Hepatocyte (in vitro differentiated cells): ENCODE data around the gene RUNX1.

Experiments used
- CTCF ChIP-seq: fragments of 200-600 bp; sonication (generic); IDR thresholded peaks from 2 replicates; pipeline ENCODE4 v1.5.1; 2016; ENCODE audit warnings: antibody characterized with exemption, mild to moderate bottlenecking; ENCODE audit not compliant: poor library complexity
- EZH2phosphoT487 ChIP-seq: fragments of 200-600 bp; sonication (generic); IDR thresholded peaks from one replicate; pipeline ENCODE4 v1.6.1; 2018; ENCODE audit warnings: antibody characterized with exemption, mild to moderate bottlenecking, low read depth, moderate library complexity; ENCODE audit not compliant: unreplicated experiment, severe bottlenecking

DNA sequence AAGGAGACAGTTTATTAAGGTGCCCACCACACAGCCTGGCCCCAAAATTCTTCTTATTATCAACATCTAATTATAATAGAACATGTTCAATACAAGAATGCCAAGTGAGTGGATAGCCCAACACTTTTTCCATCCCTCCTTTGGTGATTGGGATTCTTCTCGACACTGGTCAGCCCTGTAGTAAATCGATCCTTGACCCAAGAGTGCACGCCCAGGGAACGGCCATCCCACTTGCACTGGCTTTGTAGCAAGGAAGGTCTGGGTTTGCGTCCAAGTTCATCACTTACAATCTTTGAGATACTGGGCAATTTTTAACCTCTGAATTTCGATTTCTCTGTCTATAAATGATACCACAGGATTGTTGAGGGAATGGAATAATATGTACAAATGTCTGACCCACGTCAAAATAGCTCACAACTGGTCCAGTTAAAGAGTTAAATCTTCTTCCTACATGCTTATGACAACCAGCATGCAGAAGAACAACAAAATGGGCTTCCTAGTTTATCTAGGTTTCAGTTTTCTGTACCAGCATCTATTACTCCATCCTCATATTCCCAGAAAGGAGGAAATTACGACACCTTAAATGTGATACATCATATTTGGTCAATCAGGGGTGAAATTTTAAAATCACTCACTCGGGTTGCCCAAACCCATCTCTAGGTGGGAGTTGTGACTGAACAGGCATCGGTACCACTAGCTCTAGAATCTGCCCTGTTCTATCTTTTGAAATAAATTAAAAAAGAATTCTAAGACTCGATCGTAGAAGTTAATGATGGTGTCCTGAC, 218.5 kb downstream of the RUNX1 start:
- no peak for TF ChIP-seq CTCF
- TF ChIP-seq EZH2phosphoT487, result no peak
